T-helper 1 cell treated with Interleukin-12 subunit alpha and Interleukin-12 subunit beta and Interleukin-4 antibody, amounts not matched to agents 30 μg/mL and 1 μg/mL, for 36 hours (primary cell): ENCODE measurements around the gene ISCA1.
A peak's percentile ranks its signal among the peaks of the same experiment; 100 is the strongest.

ENCODE experiments used
- H3K27ac Mint-ChIP-seq: one replicate; pipeline ENCODE4 v1.8.0; 2021; ENCODE audit warnings: mild to moderate bottlenecking, mixed read lengths
- H3K27me3 Mint-ChIP-seq: one replicate; pipeline ENCODE4 v1.8.0; 2021; ENCODE audit warnings: low read depth, mixed read lengths
- H3K36me3 Mint-ChIP-seq: one replicate; pipeline ENCODE4 v1.8.0; 2021; ENCODE audit warnings: low read depth, mixed read lengths
- H3K4me1 Mint-ChIP-seq: one replicate; pipeline ENCODE4 v1.8.0; 2021; ENCODE audit warnings: low read depth, mixed read lengths
- H3K4me3 Mint-ChIP-seq: one replicate; pipeline ENCODE4 v1.8.0; 2021; ENCODE audit warnings: mild to moderate bottlenecking, moderate library complexity, mixed read lengths
- H3K9me3 Mint-ChIP-seq: one replicate; pipeline ENCODE4 v1.8.0; 2021; ENCODE audit warnings: mixed read lengths

ISCA1 gene

DNA sequence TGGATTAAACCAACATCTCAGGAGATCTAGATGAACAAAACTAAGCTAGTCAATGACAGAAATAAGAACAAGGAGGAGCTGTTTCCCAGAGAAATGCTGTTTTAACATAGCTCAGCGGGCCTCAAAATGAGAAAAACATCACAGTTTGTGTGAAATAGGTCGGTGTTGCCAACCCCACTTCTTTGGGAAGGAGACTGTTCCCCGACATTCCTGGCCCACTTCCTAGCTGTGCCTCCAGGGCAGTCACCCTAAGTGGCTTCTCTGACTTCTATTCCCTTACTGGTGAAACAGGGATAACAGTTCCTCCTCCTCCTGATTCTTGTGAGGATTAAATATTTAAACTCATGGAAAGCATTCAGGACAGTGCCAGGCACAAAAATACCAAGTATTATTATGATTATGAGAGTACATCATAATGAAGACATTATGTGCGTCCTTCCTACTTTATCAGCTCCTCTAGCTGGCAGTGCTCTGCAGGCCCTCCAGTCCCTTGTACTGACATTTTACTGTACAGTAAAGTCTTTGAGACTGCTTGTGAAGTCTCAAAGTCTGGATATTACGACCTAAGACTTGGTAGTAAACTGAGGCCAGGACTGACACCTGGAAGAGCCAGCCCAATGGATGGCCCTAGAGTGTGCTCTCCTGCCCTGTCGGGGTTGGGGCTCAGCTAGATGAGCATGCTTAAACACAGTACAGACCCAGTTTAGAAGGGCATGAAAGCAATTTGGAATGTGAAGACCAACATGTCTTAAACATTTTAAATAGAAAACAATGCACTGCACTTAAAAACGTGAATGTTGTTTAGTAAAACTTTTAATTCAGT lies 7.3 kb downstream of the ISCA1 start:
- Mint-ChIP-seq H3K36me3 (peaks cover 25% of the 10 kb centered on the region), H3K9me3 (no peaks in the 10 kb centered on the region), H3K27ac (no peak overlapping the region), H3K27me3 (no peaks in the 10 kb centered on the region), H3K4me3 (no peak overlapping the region), H3K4me1 (peaks cover 16% of the 10 kb centered on the region)

DNA sequence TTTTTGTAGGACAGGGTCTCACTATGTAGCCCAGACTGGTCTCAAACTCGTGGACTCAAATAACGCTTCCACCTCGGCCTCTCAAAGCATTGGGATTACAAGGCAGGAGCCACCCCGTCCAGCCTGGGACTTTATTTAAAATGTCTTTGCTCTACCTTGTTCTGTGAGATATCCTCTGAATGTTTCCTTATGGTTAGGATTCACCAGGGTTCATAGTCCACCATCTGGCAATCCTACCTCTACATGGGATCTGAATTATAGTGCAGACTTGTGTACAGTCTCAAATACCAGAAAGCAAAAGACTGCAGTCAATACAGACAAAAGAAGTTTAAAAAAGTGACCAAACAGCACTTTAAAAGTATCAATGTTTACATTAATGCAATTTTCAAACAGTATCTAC lies 10.1 kb downstream of the ISCA1 start:
- Mint-ChIP-seq H3K27me3 (no peaks in the 10 kb centered on the region), H3K36me3 (peaks cover 20% of the 10 kb centered on the region)

DNA sequence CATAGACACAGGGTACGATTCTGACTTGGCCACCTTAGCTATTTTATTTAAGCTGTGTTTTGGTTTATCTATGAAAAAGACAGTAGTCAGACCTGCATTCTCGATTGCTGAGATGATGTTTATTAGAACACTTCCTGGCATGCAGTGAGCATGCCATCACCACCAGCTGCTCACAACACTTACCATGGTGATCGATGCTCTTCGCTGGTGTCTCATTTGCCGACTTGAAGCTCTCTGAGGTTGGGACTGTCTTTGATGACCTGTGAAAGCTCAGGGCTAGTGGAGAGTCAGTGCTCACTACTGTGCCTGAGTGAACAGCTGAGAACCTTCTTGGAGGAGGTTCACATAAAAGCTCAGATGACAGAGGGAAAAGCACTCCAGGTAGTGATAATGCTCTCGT lies 18.5 kb downstream of the ISCA1 start:
- H3K4me1 Mint-ChIP-seq = no peaks in the 10 kb centered on the region
- H3K9me3 Mint-ChIP-seq = no peaks in the 10 kb centered on the region
- H3K27me3 Mint-ChIP-seq = no peaks in the 10 kb centered on the region
- H3K36me3 Mint-ChIP-seq = no peaks in the 10 kb centered on the region
- no peak overlapping the region for H3K4me3 Mint-ChIP-seq
- H3K27ac Mint-ChIP-seq = no peak overlapping the region

More for the DNA sequence above, 10.1 kb downstream of the ISCA1 start:
- Mint-ChIP-seq H3K4me1 (peaks cover 8% of the 10 kb centered on the region), H3K9me3 (no peaks in the 10 kb centered on the region), H3K27ac (no peak overlapping the region), H3K4me3 (no peak overlapping the region)

DNA sequence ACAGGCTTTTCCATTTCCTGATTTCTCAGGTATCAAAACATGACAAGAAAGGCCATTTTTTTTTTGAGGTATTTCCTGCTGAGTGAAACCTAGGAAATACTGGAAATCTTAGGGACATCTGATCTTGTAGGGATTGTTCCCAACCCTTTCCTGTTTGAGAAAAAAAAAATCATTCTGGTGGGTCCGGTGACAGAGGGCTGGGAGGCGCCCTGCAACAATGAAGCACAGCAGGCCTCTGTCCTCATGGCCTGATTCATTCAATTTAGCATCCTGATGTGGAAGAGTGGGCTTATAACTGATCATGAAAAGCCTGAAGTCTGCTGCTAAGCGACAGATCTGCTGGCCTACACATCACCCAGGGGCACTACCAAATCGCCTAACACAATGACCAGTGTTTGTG lies 19.8 kb downstream of the ISCA1 start:
- H3K4me1 Mint-ChIP-seq = no peaks in the 10 kb centered on the region
- H3K4me3 Mint-ChIP-seq = no peak overlapping the region
- H3K36me3 Mint-ChIP-seq = no peaks in the 10 kb centered on the region
- no peaks in the 10 kb centered on the region for H3K27me3 Mint-ChIP-seq
- H3K27ac Mint-ChIP-seq = no peak overlapping the region
- no peaks in the 10 kb centered on the region for H3K9me3 Mint-ChIP-seq

DNA sequence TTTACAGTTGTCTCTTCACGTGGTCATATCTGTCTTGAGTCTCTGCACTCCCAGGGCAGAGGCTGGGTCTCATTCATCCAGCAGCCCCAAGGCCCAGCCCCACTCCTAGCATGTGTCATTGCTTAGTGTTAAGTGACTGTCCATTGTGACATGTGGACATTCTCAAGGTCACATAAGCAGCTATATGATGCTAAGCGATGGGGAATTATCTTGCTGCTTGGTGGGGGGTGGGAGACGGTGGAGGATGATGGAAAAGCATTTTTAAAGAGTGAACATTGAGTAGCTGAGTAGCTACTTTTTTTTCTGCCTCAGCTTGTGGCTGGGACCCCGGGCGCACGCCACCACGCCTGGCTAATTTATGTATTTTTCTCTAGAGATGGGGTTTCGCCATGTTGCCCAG lies 22.8 kb downstream of the ISCA1 start, which contains the start of gene C9orf153:
Gene C9orf153, minus strand, starts transcription at position 101 of the 400 bp plus-strand sequence. CDS start 30,054 bp downstream, outside the sequence.
- H3K4me3 Mint-ChIP-seq = no peak within 1 kb of the TSS
- H3K4me1 Mint-ChIP-seq = no peaks in the 10 kb centered on the region
- no peaks in the 10 kb centered on the region for H3K27me3 Mint-ChIP-seq
- no peaks in the 10 kb centered on the region for H3K36me3 Mint-ChIP-seq
- H3K9me3 Mint-ChIP-seq = no peaks in the 10 kb centered on the region
- H3K27ac Mint-ChIP-seq = peak within 1 kb of the TSS; percentile 2

DNA sequence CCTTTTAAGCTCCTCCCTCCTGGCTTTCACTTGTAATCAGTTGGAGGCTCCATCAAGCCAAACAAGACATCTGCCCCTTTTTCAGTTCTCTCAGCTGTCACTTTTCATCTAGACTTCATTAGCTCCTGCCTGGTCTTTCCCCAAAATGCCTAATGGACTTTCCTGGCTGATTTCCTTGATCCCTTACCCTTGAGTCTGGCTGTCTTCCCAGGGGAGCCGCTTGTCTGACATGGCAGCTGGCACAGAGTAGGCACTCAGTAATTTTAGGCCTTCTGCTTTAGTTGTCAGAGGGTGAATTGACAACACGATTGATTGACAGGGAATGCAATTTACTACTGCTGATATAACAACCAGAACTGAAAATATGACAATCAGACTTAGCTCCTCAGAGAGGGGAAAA lies 24.9 kb downstream of the ISCA1 start:
- H3K27me3 Mint-ChIP-seq = no peaks in the 10 kb centered on the region
- no peak overlapping the region for H3K27ac Mint-ChIP-seq
- H3K36me3 Mint-ChIP-seq = no peaks in the 10 kb centered on the region
- H3K4me3 Mint-ChIP-seq = no peak overlapping the region
- peaks cover 4% of the 10 kb centered on the region for H3K9me3 Mint-ChIP-seq
- no peaks in the 10 kb centered on the region for H3K4me1 Mint-ChIP-seq

DNA sequence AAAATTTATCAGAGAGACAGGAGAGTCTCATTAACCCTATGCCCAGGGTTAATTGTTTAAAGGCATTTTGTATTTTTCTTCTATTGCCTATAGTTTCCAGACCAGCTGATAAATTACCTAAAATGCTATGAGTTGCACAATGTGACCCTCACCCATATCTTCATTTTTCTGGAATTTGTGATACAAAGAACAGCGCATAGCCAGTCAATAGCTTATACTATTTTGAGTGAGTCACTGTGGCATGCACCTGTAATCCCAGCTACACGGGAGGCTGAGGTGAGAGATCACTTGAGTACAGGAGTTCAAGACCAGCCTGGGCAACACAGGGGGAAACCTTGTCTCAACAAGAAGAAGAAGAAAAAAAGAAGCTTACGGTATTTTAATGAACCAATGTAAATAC lies 25.7 kb downstream of the ISCA1 start:
- H3K36me3 Mint-ChIP-seq = no peaks in the 10 kb centered on the region
- peaks cover 7% of the 10 kb centered on the region for H3K9me3 Mint-ChIP-seq
- no peak overlapping the region for H3K27ac Mint-ChIP-seq
- no peak overlapping the region for H3K4me3 Mint-ChIP-seq
- no peaks in the 10 kb centered on the region for H3K27me3 Mint-ChIP-seq
- H3K4me1 Mint-ChIP-seq = no peaks in the 10 kb centered on the region

DNA sequence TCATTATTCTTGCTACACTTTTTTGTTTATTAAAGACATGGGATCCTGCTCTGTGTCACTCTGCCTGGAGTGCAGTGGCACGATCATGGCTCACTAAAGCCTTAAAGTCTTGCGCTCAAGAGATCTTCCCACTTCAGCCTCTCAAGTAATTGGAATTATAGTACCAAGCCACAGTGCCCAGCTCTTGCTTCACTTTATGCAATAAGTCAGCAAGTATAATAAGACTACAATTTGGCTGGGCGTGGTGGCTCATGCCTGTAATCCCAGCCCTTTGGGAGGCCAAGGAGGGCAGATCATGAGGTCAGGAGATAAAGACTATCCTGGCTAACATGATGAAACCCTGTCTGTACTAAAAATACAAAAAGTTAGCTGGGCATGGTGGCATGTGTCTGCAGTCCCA lies 28.8 kb downstream of the ISCA1 start:
- H3K4me3 Mint-ChIP-seq = no peak overlapping the region
- no peaks in the 10 kb centered on the region for H3K27me3 Mint-ChIP-seq
- no peak overlapping the region for H3K27ac Mint-ChIP-seq

DNA sequence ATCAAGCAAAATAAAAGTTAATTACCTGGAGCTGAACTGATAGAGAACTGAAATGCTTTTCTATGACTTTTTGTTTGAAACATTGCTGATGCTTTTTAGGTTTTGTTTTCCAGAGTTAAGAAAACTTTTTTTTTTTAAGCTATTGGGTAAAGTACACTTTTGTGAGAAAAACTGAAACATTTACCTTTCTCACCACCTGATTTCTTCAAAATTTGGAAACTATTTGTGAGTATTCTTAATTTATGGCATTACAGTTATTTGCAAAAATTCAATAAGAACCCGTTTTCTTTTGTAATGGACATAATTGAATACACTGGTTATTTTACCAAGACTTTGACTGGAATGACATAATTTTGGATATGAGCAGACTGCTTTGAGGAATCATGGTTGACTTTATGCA lies 29.5 kb downstream of the ISCA1 start:
- Mint-ChIP-seq H3K4me3 (no peak overlapping the region), H3K27me3 (no peaks in the 10 kb centered on the region), H3K9me3 (peaks cover 8% of the 10 kb centered on the region), H3K4me1 (no peaks in the 10 kb centered on the region), H3K36me3 (no peaks in the 10 kb centered on the region), H3K27ac (no peak overlapping the region)

More for the DNA sequence above, 28.8 kb downstream of the ISCA1 start:
- Mint-ChIP-seq H3K4me1 (no peaks in the 10 kb centered on the region), H3K36me3 (no peaks in the 10 kb centered on the region), H3K9me3 (peaks cover 8% of the 10 kb centered on the region)

DNA sequence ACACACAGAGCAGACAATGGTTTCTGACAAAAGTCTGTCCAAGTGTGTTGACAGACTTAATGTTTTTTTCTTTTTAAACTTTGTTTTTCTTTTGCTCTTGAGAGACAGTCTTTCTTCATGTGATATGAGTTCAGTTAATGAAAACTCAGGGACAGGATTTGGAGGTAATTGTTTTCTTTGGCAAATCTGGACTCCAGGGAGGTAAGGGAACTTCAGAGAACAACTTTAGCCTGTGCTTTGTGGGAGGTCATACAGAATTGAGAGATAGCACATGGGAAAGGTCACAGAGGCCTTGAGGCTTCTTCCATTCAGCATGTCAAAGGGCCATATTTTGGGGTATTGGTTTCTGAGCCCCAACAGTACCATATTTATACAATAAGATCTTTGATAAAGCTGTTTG lies 32.2 kb downstream of the ISCA1 start:
- Mint-ChIP-seq H3K4me3 (no peak overlapping the region), H3K36me3 (no peaks in the 10 kb centered on the region), H3K9me3 (peaks cover 8% of the 10 kb centered on the region), H3K4me1 (no peaks in the 10 kb centered on the region), H3K27me3 (peaks cover 5% of the 10 kb centered on the region), H3K27ac (no peak overlapping the region)

DNA sequence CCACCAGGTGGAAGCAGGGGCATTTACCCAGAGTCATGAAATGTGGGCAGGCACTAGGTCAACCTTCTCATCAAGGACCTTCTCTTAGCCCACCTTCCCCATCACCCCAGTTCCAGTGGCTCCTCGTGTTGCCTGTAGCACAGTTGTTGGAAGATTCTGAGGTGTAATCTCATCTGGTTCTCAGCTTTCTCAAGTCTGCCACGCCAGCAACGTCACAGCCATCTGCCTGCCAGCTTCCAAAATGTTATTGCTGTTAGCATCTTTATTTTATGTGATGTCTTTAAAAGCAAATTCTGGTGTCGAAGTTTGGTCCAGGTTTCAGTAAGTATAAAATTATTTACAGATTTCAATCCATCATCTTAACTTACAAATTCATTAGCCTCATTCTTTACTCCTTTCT lies 33.6 kb downstream of the ISCA1 start:
- Mint-ChIP-seq H3K36me3 (no peaks in the 10 kb centered on the region), H3K4me1 (no peaks in the 10 kb centered on the region), H3K27me3 (peaks cover 5% of the 10 kb centered on the region), H3K27ac (no peak overlapping the region), H3K9me3 (peaks cover 8% of the 10 kb centered on the region), H3K4me3 (no peak overlapping the region)

DNA sequence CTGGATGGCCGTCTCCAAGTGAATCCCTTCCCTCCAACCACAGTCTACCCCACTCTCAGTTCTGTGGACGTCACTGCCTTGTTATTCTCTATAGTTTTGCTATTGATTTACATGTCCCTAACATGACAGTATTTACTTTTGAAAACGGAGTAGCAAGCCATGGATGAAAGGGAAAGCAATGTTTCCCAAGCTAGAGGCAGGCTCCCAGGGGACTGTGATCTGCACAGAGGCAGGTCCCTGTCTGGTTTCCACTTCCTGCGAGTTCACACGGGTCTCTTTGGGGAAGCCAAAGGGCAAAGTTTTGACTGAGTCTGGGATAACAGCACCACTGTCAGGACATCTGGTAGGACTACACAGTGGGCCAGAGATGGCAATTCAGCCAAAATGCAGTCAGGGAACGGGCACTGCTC lies 35.6 kb downstream of the ISCA1 start:
- Mint-ChIP-seq H3K4me1 (peaks cover 3% of the 10 kb centered on the region), H3K27me3 (peaks cover 12% of the 10 kb centered on the region), H3K9me3 (peaks cover 3% of the 10 kb centered on the region), H3K27ac (no peak overlapping the region), H3K4me3 (no peak overlapping the region), H3K36me3 (no peaks in the 10 kb centered on the region)

DNA sequence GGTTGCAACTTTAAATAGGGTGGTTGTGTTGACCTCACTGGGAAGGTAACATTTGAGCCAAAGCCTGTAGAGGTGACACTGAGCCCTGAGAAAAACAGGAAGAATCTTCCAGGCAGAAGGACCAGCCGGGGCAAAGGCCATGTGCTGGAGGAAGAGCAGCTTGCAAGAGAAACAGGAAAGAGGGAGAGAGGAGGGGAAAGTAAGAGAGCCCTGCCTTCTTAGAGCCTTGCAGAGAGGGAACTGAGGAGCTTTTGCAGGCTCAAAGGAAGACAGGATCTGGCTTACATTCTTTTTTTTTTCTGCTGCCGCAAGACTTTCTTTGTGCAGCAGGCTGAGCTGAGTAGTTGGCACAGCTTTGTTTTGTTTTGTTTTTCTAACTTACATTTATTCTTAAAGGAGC lies 40.3 kb downstream of the ISCA1 start:
- Mint-ChIP-seq H3K4me1 (peaks cover 7% of the 10 kb centered on the region), H3K4me3 (no peak overlapping the region), H3K27me3 (peaks cover 9% of the 10 kb centered on the region), H3K36me3 (no peaks in the 10 kb centered on the region), H3K27ac (no peak overlapping the region), H3K9me3 (no peaks in the 10 kb centered on the region)

DNA sequence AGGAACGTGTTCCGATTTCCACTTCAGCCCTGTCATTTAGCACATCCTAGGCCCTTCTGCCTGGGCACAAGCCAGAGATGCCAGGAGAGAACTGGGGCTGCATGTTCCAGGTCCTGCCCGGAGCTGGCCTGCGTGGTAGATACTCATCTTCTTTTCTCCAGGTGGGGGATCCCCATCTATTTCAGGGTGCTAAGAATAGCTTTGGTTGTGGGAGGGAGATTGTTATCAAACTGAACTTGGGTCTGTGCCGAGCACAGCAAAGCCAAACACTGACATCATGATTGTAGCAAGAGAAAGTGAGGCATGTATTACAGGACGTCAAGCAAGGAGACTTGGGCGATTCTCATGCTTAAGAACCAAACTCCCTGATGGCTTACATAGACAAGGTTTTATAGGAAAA lies 41.1 kb downstream of the ISCA1 start:
- Mint-ChIP-seq H3K9me3 (no peaks in the 10 kb centered on the region), H3K27me3 (peaks cover 8% of the 10 kb centered on the region), H3K4me3 (no peak overlapping the region), H3K4me1 (peaks cover 7% of the 10 kb centered on the region), H3K27ac (no peak overlapping the region), H3K36me3 (no peaks in the 10 kb centered on the region)

DNA sequence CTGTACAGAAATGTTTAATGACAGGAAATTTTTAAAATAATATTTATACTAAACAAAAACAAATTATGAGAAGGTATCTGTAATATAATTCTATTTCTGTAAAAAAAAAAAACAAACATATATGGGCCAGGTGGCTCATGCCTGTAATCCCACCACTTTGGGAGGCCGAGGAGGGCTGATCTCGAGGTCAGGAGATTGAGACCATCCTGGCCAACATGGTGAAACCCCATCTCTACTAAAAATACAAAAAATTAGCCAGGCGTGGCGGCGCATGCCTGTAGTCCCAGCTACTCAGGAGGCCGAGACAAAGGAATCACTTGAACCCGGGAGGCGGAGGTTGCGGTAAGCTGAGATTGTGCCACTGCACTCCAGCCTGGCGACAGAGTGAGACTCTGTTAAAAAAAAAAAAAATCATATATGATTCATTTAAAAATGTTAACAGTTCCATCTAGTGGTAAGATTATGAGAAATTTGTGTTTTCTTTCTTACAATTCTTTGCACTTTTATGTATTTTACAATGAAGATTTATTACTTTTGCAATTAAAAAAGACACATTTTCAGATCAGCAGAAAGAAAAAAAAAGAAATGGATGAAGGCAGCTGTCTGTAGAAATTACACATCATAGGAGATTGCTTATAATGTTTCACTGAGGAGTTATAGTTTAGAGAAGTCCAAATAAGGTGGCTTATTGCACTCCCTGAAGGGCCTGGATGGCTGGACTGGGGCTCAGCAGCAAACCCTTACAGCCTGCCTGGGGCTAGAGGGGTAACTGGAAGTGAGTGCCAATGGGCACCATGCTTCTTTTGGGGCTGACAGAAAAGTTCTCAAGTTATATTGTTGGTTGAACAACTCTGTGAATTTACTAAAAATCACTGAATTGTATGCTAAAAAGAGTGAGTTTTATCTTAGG lies 43.2 kb downstream of the ISCA1 start:
- Mint-ChIP-seq H3K4me1 (peaks cover 7% of the 10 kb centered on the region), H3K36me3 (no peaks in the 10 kb centered on the region), H3K27me3 (peaks cover 17% of the 10 kb centered on the region), H3K9me3 (no peaks in the 10 kb centered on the region), H3K27ac (no peak overlapping the region), H3K4me3 (no peak overlapping the region)
